ENCODE data around the gene WASF3.

The WASF3 gene

DNA sequence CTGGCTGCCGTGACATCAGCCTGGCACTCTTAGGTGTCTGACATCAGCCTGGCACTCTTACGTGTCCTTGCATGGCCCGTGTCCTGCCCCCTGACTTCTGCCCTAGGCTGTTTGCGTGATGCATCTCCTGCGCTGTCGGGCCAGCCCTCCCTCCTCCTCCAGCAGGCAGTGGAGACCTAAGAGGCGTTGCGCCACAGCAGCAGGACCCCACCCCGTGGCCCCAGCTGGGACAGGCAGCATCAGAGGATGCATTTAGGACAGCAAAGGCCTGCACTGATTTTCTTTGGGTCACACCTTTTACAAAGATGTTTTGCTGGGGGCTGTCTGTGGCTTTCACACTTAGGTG lies 137.8 kb downstream of the WASF3 start:
- no peak for TF ChIP-seq TAF1 (IDR thresholded peaks at IDR 0.05; ENCODE audit: borderline replicate concordance, insufficient read depth, low read length)
- no peak for TF ChIP-seq FOXP2 (optimal IDR thresholded peaks at IDR 0.05; ENCODE audit: borderline replicate concordance, extremely low read depth, extremely low read length, insufficient read depth)
- TF ChIP-seq, protein P1, sequence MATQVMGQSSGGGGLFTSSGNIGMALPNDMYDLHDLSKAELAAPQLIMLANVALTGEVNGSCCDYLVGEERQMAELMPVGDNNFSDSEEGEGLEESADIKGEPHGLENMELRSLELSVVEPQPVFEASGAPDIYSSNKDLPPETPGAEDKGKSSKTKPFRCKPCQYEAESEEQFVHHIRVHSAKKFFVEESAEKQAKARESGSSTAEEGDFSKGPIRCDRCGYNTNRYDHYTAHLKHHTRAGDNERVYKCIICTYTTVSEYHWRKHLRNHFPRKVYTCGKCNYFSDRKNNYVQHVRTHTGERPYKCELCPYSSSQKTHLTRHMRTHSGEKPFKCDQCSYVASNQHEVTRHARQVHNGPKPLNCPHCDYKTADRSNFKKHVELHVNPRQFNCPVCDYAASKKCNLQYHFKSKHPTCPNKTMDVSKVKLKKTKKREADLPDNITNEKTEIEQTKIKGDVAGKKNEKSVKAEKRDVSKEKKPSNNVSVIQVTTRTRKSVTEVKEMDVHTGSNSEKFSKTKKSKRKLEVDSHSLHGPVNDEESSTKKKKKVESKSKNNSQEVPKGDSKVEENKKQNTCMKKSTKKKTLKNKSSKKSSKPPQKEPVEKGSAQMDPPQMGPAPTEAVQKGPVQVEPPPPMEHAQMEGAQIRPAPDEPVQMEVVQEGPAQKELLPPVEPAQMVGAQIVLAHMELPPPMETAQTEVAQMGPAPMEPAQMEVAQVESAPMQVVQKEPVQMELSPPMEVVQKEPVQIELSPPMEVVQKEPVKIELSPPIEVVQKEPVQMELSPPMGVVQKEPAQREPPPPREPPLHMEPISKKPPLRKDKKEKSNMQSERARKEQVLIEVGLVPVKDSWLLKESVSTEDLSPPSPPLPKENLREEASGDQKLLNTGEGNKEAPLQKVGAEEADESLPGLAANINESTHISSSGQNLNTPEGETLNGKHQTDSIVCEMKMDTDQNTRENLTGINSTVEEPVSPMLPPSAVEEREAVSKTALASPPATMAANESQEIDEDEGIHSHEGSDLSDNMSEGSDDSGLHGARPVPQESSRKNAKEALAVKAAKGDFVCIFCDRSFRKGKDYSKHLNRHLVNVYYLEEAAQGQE (IDR thresholded peaks at IDR 0.05; ENCODE audit: insufficient read depth in 1 of 2, low read depth in 2 of 2, low read length in 2 of 2) = no peak
- TF ChIP-seq POLR2AphosphoS5 (IDR thresholded peaks at IDR 0.05; ENCODE audit: low read depth, low read length) = no peak
- no peak for TF ChIP-seq SIN3A (IDR thresholded peaks at IDR 0.05; ENCODE audit: borderline replicate concordance, insufficient read depth, low read length)

DNA sequence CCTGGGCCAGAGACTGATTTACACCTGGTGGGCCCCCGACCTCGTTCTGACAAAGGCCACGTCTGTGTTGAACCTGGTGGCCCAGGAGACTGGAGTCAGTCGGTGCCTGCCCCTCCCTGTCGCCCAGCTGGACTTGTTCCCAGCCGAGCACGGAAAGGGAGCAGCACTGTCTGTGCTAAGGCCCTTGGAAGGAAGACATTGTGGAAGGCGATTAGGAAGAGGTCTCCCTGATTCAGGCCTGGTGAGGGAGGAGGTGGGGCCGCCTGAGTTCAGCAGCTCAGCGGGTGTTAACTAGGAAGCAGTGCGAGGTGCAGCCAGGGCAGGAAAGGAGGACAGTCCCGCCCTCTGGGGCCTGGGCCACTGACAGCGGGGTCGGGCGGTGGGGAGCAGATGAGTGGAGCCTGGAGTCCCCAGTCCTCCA lies 138.4 kb downstream of the WASF3 start:
- TF ChIP-seq SIN3A (IDR thresholded peaks at IDR 0.05; ENCODE audit: borderline replicate concordance, insufficient read depth, low read length) (no peak), POLR2AphosphoS5 (IDR thresholded peaks at IDR 0.05; ENCODE audit: low read depth, low read length) (no peak), FOXP2 (optimal IDR thresholded peaks at IDR 0.05; ENCODE audit: borderline replicate concordance, extremely low read depth, extremely low read length, insufficient read depth) (no peak)

- no peak for TF ChIP-seq POLR2AphosphoS5 (IDR thresholded peaks at IDR 0.05; ENCODE audit: low read depth, low read length)
- no peak for TF ChIP-seq TAF1 (IDR thresholded peaks at IDR 0.05; ENCODE audit: borderline replicate concordance, insufficient read depth, low read length)
- TF ChIP-seq FOXP2 (optimal IDR thresholded peaks at IDR 0.05; ENCODE audit: borderline replicate concordance, extremely low read depth, extremely low read length, insufficient read depth) = no peak
- TF ChIP-seq, protein P1 (IDR thresholded peaks at IDR 0.05; ENCODE audit: insufficient read depth in 1 of 2, low read depth in 2 of 2, low read length in 2 of 2) = no peak
- no peak for TF ChIP-seq SIN3A (IDR thresholded peaks at IDR 0.05; ENCODE audit: borderline replicate concordance, insufficient read depth, low read length)
Observed at GRCh38 chr13:26697069-26697955, 139.8 kb downstream of the WASF3 start.

GRCh38 chr13:26698392-26699196 lies 141.1 kb downstream of the WASF3 start:
- TF ChIP-seq TAF1 (IDR thresholded peaks at IDR 0.05; ENCODE audit: borderline replicate concordance, insufficient read depth, low read length) (no peak), SIN3A (IDR thresholded peaks at IDR 0.05; ENCODE audit: borderline replicate concordance, insufficient read depth, low read length) (no peak), FOXP2 (optimal IDR thresholded peaks at IDR 0.05; ENCODE audit: borderline replicate concordance, extremely low read depth, extremely low read length, insufficient read depth) (no peak), POLR2AphosphoS5 (IDR thresholded peaks at IDR 0.05; ENCODE audit: low read depth, low read length) (no peak)
- TF ChIP-seq, protein P1 (IDR thresholded peaks at IDR 0.05; ENCODE audit: insufficient read depth in 1 of 2, low read depth in 2 of 2, low read length in 2 of 2) = no peak

DNA sequence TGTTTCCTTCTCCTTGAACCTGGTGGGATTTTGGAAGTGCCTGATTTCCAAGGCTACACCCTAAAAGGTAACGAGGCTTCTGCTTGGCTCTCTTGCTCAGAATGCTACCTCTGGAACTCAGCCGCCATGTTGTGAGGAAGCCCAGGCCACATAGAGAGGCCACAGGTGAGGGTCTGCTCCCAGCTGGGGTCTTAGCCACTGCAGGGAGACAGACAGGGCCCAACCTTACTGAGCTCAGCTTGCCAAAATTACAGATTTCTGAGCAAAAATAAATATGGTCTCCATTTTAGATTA lies 141.7 kb downstream of the WASF3 start:
- TF ChIP-seq FOXP2 (optimal IDR thresholded peaks at IDR 0.05; ENCODE audit: borderline replicate concordance, extremely low read depth, extremely low read length, insufficient read depth) = no peak
- no peak for TF ChIP-seq POLR2AphosphoS5 (IDR thresholded peaks at IDR 0.05; ENCODE audit: low read depth, low read length)
- TF ChIP-seq TAF1 (IDR thresholded peaks at IDR 0.05; ENCODE audit: borderline replicate concordance, insufficient read depth, low read length) = no peak
- TF ChIP-seq SIN3A (IDR thresholded peaks at IDR 0.05; ENCODE audit: borderline replicate concordance, insufficient read depth, low read length) = no peak
- TF ChIP-seq, protein P1 (IDR thresholded peaks at IDR 0.05; ENCODE audit: insufficient read depth in 1 of 2, low read depth in 2 of 2, low read length in 2 of 2) = no peak
